H1 (cell line): ENCODE data around the gene ACOX1. TPM values are rescaled to one million over a fixed set of nuclear protein-coding genes. Genes with fewer than 3 reads are reported as not detected.
A peak's percentile ranks its signal among the peaks of the same experiment; 100 is the strongest.

Source experiments
- CTCF ChIA-PET: fragments of 300-600 bp; sonication (Branson Sonifier 250); formaldehyde crosslinking; loops from one replicate; lab custom pipeline; 2021; ENCODE audit not compliant: partially characterized antibody; lab: Charles Lee
- POLR2A ChIA-PET: fragments of 300-600 bp; sonication (Branson Sonifier 250); formaldehyde crosslinking; loops from one replicate; lab custom pipeline; 2021; ENCODE audit warnings: inconsistent platforms; ENCODE audit not compliant: partially characterized antibody; lab: Charles Lee
- DNase-seq, 2 experiments: peaks; one replicate each; pipeline versions ENCODE4 v3.0.0 to v3.0.0-alpha.2; 2010 to 2022; ENCODE audit warnings: low spot score in 2 of 2, low read depth in 1 of 2, mixed read lengths in 1 of 2
- FAIRE-seq: peaks from 2 replicates; lab custom pipeline; 2011; peaks lifted over from hg19 to GRCh38; lab: Jason Lieb, UNC
- H2AFZ ChIP-seq: 2 replicates; pipeline ENCODE4 v1.8.1; 2012; ENCODE audit warnings: low read length, inconsistent platforms
- H2AK5ac ChIP-seq: 2 replicates; pipeline ENCODE4 v1.6.1; 2013; ENCODE audit warnings: low read depth, low read length
- H2BK120ac ChIP-seq: replicated peaks from 2 replicates; pipeline ENCODE3; 2013; ENCODE audit warnings: low read depth, low read length, inconsistent platforms
- H2BK12ac ChIP-seq: 2 replicates; pipeline ENCODE4 v1.6.1; 2013; ENCODE audit warnings: low read depth, low read length
- H2BK15ac ChIP-seq: 2 replicates; pipeline ENCODE4 v1.6.1; 2013; ENCODE audit warnings: low read length
- H2BK20ac ChIP-seq: 2 replicates; pipeline ENCODE4 v1.6.1; 2013; ENCODE audit warnings: low read length
- H2BK5ac ChIP-seq: 2 replicates; pipeline ENCODE4 v1.6.1; 2013; ENCODE audit warnings: low read depth, low read length
- H3K14ac ChIP-seq: 2 replicates; pipeline ENCODE4 v1.6.1; 2013; ENCODE audit warnings: inconsistent platforms; ENCODE audit not compliant: insufficient read length
- H3K18ac ChIP-seq: 2 replicates; pipeline ENCODE4 v1.6.1; 2013; ENCODE audit warnings: low read length; ENCODE audit errors: extremely low read depth
- H3K23ac ChIP-seq: 2 replicates; pipeline ENCODE4 v1.6.1; 2013; ENCODE audit warnings: inconsistent platforms; ENCODE audit not compliant: insufficient read length
- H3K23me2 ChIP-seq: 2 replicates; pipeline ENCODE4 v1.6.1; 2013; ENCODE audit warnings: low read depth, low read length
- H3K27ac ChIP-seq: 2 replicates; pipeline ENCODE4 v1.6.1; 2011; ENCODE audit warnings: low read depth, low read length, inconsistent platforms
- H3K27me3 ChIP-seq, 4 experiments: replicated peaks in 1 of 4; 1 replicate in 1 of 4; 2 replicates in 3 of 4; pipeline versions ENCODE4 v1.6.1 to v1.8.1; 2011 to 2013; ENCODE audit warnings: low read length in 3 of 4, mild to moderate bottlenecking in 3 of 4, inconsistent platforms in 2 of 4, mixed read lengths in 2 of 4, moderate library complexity in 1 of 4; ENCODE audit not compliant: control insufficient read depth in 3 of 4, insufficient read depth in 3 of 4; ENCODE audit errors: extremely low read depth in 1 of 4
- H3K36me3 ChIP-seq, 4 experiments: 2 replicates each; pipeline versions ENCODE4 v1.6.1 to v1.8.1; 2011 to 2013; ENCODE audit warnings: mild to moderate bottlenecking in 4 of 4, low read length in 3 of 4, moderate library complexity in 2 of 4, control low read depth in 1 of 4, inconsistent platforms in 1 of 4; ENCODE audit not compliant: insufficient read depth in 4 of 4, control insufficient read depth in 2 of 4
- H3K4ac ChIP-seq: replicated peaks from 2 replicates; pipeline ENCODE3; 2013; ENCODE audit warnings: low read length, low read depth, mixed read lengths, inconsistent platforms; ENCODE audit not compliant: insufficient read length
- H3K4me1 ChIP-seq, 4 experiments: replicated peaks in 1 of 4; 1 replicate in 1 of 4; 2 replicates in 3 of 4; pipeline versions ENCODE4 v1.6.1 to v1.8.1; 2011 to 2013; ENCODE audit warnings: low read length in 3 of 4, inconsistent platforms in 2 of 4, mixed read lengths in 1 of 4; ENCODE audit not compliant: insufficient read depth in 4 of 4, control insufficient read depth in 3 of 4
- H3K4me2 ChIP-seq, 2 experiments: 2 replicates each; pipeline versions ENCODE4 v1.6.1 to v1.8.1; 2011 to 2013; ENCODE audit warnings: low read depth in 2 of 2, low read length in 2 of 2, control low read depth in 1 of 2, inconsistent platforms in 1 of 2, mild to moderate bottlenecking in 1 of 2; ENCODE audit not compliant: insufficient read depth in 1 of 2
- H3K4me3 ChIP-seq, 4 experiments: fragments of 200-600, 300-600 bp in 1 of 4; sonication (generic), shearing (Covaris generic), sonication (Bioruptor Twin) in 1 of 4; 2 replicates each; pipeline versions ENCODE4 v1.5.1 to v1.8.1; 2011 to 2016; ENCODE audit warnings: low read length in 4 of 4, low read depth in 3 of 4, control low read depth in 2 of 4, inconsistent platforms in 2 of 4, mild to moderate bottlenecking in 2 of 4, mixed read lengths in 1 of 4, moderate library complexity in 1 of 4; ENCODE audit not compliant: insufficient read depth in 2 of 4; ENCODE audit errors: extremely low read depth in 1 of 4
- H3K56ac ChIP-seq: replicated peaks from 2 replicates; pipeline ENCODE3; 2013; ENCODE audit warnings: low read depth, mild to moderate bottlenecking, mixed read lengths, low read length, inconsistent platforms; ENCODE audit not compliant: insufficient read length
- H3K79me1 ChIP-seq: 2 replicates; pipeline ENCODE4 v1.6.1; 2013; ENCODE audit warnings: low read depth, low read length, control low read depth
- H3K79me2 ChIP-seq, 2 experiments: 2 replicates each; pipeline versions ENCODE4 v1.6.1 to v1.8.1; 2012 to 2013; ENCODE audit warnings: low read length in 2 of 2, mild to moderate bottlenecking in 2 of 2, inconsistent platforms in 1 of 2; ENCODE audit not compliant: insufficient read depth in 2 of 2, control insufficient read depth in 1 of 2
- H3K9ac ChIP-seq, 4 experiments: replicated peaks in 1 of 4; 1 replicate in 1 of 4; 2 replicates in 3 of 4; pipeline versions ENCODE4 v1.6.1 to v1.8.1; 2011 to 2013; ENCODE audit warnings: low read depth in 3 of 4, low read length in 3 of 4, control low read depth in 2 of 4, mild to moderate bottlenecking in 2 of 4, moderate library complexity in 2 of 4, inconsistent platforms in 1 of 4; ENCODE audit errors: extremely low read depth in 1 of 4
- H3K9me3 ChIP-seq, 2 experiments: 2 replicates each; pipeline versions ENCODE4 v1.6.1 to v1.8.1; 2012 to 2013; ENCODE audit warnings: mild to moderate bottlenecking in 2 of 2, moderate library complexity in 2 of 2, control low read depth in 1 of 2, inconsistent platforms in 1 of 2, low read depth in 1 of 2, low read length in 1 of 2, mixed read lengths in 1 of 2; ENCODE audit not compliant: insufficient read depth in 2 of 2
- H4K20me1 ChIP-seq, 2 experiments: replicated peaks in 1 of 2; 2 replicates each; pipeline versions ENCODE3 to v1.8.1; 2011 to 2013; ENCODE audit warnings: inconsistent platforms in 2 of 2, low read length in 2 of 2, mild to moderate bottlenecking in 1 of 2; ENCODE audit not compliant: insufficient read depth in 2 of 2, control insufficient read depth in 1 of 2
- H4K5ac ChIP-seq: 2 replicates; pipeline ENCODE4 v1.6.1; 2013; ENCODE audit warnings: low read length, low read depth, mixed read lengths, inconsistent platforms; ENCODE audit not compliant: insufficient read length
- H4K8ac ChIP-seq: 2 replicates; pipeline ENCODE4 v1.8.0; 2013; ENCODE audit warnings: mild to moderate bottlenecking, moderate library complexity, low read length, inconsistent platforms; ENCODE audit not compliant: insufficient read depth; ENCODE audit errors: extremely low read depth
- H4K91ac ChIP-seq: replicated peaks from 2 replicates; pipeline ENCODE3; 2013; ENCODE audit warnings: low read length, mixed read lengths, inconsistent platforms; ENCODE audit not compliant: insufficient read length
- BCL11A ChIP-seq, 2 experiments: IDR thresholded peaks; one replicate each; pipeline ENCODE4 v1.6.1; 2011; ENCODE audit warnings: low read depth in 2 of 2, low read length in 2 of 2, mild to moderate bottlenecking in 2 of 2
- CTCF ChIP-seq, 3 experiments: IDR thresholded peaks; 1 replicate in 2 of 3; 2 replicates in 1 of 3; pipeline versions ENCODE4 v1.5.1 to v1.6.1; 2011; ENCODE audit warnings: low read length in 3 of 3, mild to moderate bottlenecking in 3 of 3, inconsistent platforms in 2 of 3, low read depth in 1 of 3, moderate library complexity in 1 of 3; ENCODE audit not compliant: insufficient read depth in 1 of 3; ENCODE audit errors: control extremely low read depth in 1 of 3
- EGR1 ChIP-seq: IDR thresholded peaks from 2 replicates; pipeline ENCODE4 v1.6.1; 2011; ENCODE audit warnings: low read depth, low read length, borderline replicate concordance
- FOSL1 ChIP-seq: IDR thresholded peaks from 2 replicates; pipeline ENCODE4 v1.6.1; 2011; ENCODE audit warnings: mild to moderate bottlenecking, low read depth, low read length, moderate library complexity; ENCODE audit not compliant: insufficient read depth
- GABPA ChIP-seq: IDR thresholded peaks from 2 replicates; pipeline ENCODE4 v1.6.1; 2011; ENCODE audit warnings: mild to moderate bottlenecking, low read length, moderate library complexity, borderline replicate concordance; ENCODE audit not compliant: insufficient read depth
- MAFK ChIP-seq: IDR thresholded peaks from 2 replicates; pipeline ENCODE4 v1.6.1; 2012; ENCODE audit warnings: low read depth, mild to moderate bottlenecking, improper control_type of control experiment, low read length
- NANOG ChIP-seq: IDR thresholded peaks from 2 replicates; pipeline ENCODE4 v1.6.1; 2011; ENCODE audit warnings: low read length, low read depth, mild to moderate bottlenecking, inconsistent platforms; ENCODE audit not compliant: insufficient read depth, poor library complexity, severe bottlenecking
- POLR2A ChIP-seq, 2 experiments: IDR thresholded peaks; 1 replicate in 1 of 2; 2 replicates in 1 of 2; pipeline ENCODE4 v1.6.1; 2011; ENCODE audit warnings: low read depth in 2 of 2, low read length in 2 of 2, mild to moderate bottlenecking in 2 of 2; ENCODE audit errors: control extremely low read depth in 1 of 2
- RAD21 ChIP-seq, 2 experiments: IDR thresholded peaks in 1 of 2; conservative IDR thresholded peaks in 1 of 2; 2 replicates each; pipeline ENCODE4 v1.6.1; 2011; ENCODE audit warnings: low read depth in 2 of 2, low read length in 2 of 2, improper control_type of control experiment in 1 of 2, inconsistent platforms in 1 of 2, mild to moderate bottlenecking in 1 of 2, moderate library complexity in 1 of 2
- WGBS, 2 experiments: shearing (Covaris generic) in 1 of 2; methylation state at CpG; one replicate each; pipeline versions ENCODE4 v1.1.6 to v1.1.7; 2013 to 2015; ENCODE audit warnings: low lambda C conversion rate in 2 of 2, mixed read lengths in 2 of 2, inconsistent platforms in 1 of 2, low coverage in 1 of 2, missing lambda C conversion rate in 1 of 2; ENCODE audit not compliant: insufficient replicate concordance in 2 of 2, insufficient coverage in 1 of 2, insufficient read length in 1 of 2; ENCODE audit errors: extremely low coverage in 1 of 2, missing lambda C conversion rate in 1 of 2; 5-methylcytosine and 5-hydroxymethylcytosine counted together
- polyA plus RNA-seq, 7 experiments: library from polyadenylated mRNA; depleted of rRNA in 3 of 7; stranded (reverse) in 5 of 7; unstranded in 2 of 7; fragments of >200 nt in 5 of 7; fragments of 200-250 nt in 2 of 7; gene quantifications; 1 replicate in 5 of 7; 2 replicates in 1 of 7; 4 replicates in 1 of 7; pipeline versions ENCODE4 v1.2.1 to v1.2.3, GENCODE V29; 2011 to 2013; ENCODE audit warnings: missing spikeins in 2 of 7, mixed read lengths in 2 of 7
- total RNA-seq: library from RNA; stranded (reverse); fragmentation: NEBNext Ultra II Directional; extraction: Animal tissue kit (Norgen Biotek cat#: 25700); gene quantifications from 2 replicates; pipeline ENCODE4 v1.2.1, GENCODE V29; 2021

ACOX1 gene
- total and polyA plus RNA-seq, 2 of the 8 experiments (the other 6 are each of a cell fraction or from before 2014, with no cell fraction given): 10.5 to 30.4 TPM

GRCh38 chr17:75927286-75927922, 51.6 kb downstream of the ACOX1 start:
- no peaks in the 10 kb centered on the region for H3K4me1 ChIP-seq
- H4K20me1 ChIP-seq: no peaks in the 10 kb centered on the region
- no peak overlapping the region for H3K9ac ChIP-seq
- no peak overlapping the region for H3K18ac ChIP-seq
- H2BK15ac ChIP-seq: no peak overlapping the region
- H2BK120ac ChIP-seq: no peak overlapping the region
- no peak overlapping the region for H2AFZ ChIP-seq
- POLR2A ChIA-PET: interaction anchor here (0.6 to 1.6 kb wide), 4 partner anchors 17 to 26 kb away, joined by 3 to 5 read pairs (median 4); no protein-coding TSS in a partner anchor
- no peaks in the 10 kb centered on the region for H3K23me2 ChIP-seq
- H2BK12ac ChIP-seq: 0 out of 2 replicates have a peak overlapping the region, but pooled peaks have one; percentile 17
- H3K9me3 ChIP-seq: no peaks in the 10 kb centered on the region
- no peaks in the 10 kb centered on the region for H3K79me1 ChIP-seq
- no peak overlapping the region for H2AK5ac ChIP-seq
- WGBS, 2 experiments: 82% methylated on average over 6 of the region's 6 CpGs; no CpG with 5 or more reads in 1 of the 2 experiments
- H4K8ac ChIP-seq: no peak overlapping the region; the same call in 1 of the 2 replicates
- no peak overlapping the region for H3K27ac ChIP-seq
- H3K79me2 ChIP-seq: no peaks in the 10 kb centered on the region
- H4K91ac ChIP-seq: no peak overlapping the region
- H3K4me3 ChIP-seq: no peak overlapping the region
- no peak overlapping the region for H3K4me2 ChIP-seq
- DNase-seq: no peak
- CTCF ChIA-PET: interaction anchor here (0.6 to 51.3 kb wide), 23 partner anchors 7 to 560 kb away, joined by 3 to 885 read pairs (median 4); partner anchors contain the start of genes CDK3 and MRPL38
- no peak overlapping the region for H3K4ac ChIP-seq
- H3K36me3 ChIP-seq: peaks cover 0 to 14% (median 5%) of the 10 kb centered on the region in 4 experiments; a peak in 3 of 8 replicates
- no peak overlapping the region for H3K23ac ChIP-seq
- peak; percentile 68 for FAIRE-seq
- no peak overlapping the region for H2BK20ac ChIP-seq
- H2BK5ac ChIP-seq: no peak overlapping the region
- H3K14ac ChIP-seq: no peak overlapping the region
- H4K5ac ChIP-seq: no peak overlapping the region
- no peak overlapping the region for H3K56ac ChIP-seq
- H3K27me3 ChIP-seq: no peaks in the 10 kb centered on the region
- TF ChIP-seq BCL11A (IDR thresholded peaks at IDR 0.05; ENCODE audit: low read depth in 2 of 2, low read length in 2 of 2) (no peak), POLR2A (IDR thresholded peaks at IDR 0.05; ENCODE audit: control extremely low read depth in 1 of 2, low read depth in 2 of 2, low read length in 2 of 2) (no peak), EGR1 (no peak), NANOG (no peak), MAFK (no peak), CTCF (IDR thresholded peaks at IDR 0.05; ENCODE audit: control extremely low read depth in 1 of 3, insufficient read depth in 1 of 3, low read depth in 1 of 3, low read length in 3 of 3) (peak; percentile 60 to 81 (median 76)), FOSL1 (no peak), GABPA (peak; percentile 30; the same call in 1 of the 2 replicates), RAD21 (IDR thresholded peaks at IDR 0.05 in 1 of 2, conservative IDR thresholded peaks at IDR 0.05 in 1 of 2; ENCODE audit: low read depth in 2 of 2, low read length in 2 of 2) (peak; percentile 44 to 55)
